GM10847 (cell line): ENCODE results near the gene PPARA.

ENCODE experiments used
- POLR2A ChIP-seq: IDR thresholded peaks from 2 replicates; pipeline ENCODE4 v1.6.1; 2011; ENCODE audit not compliant: insufficient read length; ENCODE audit errors: extremely low read depth

PPARA gene

DNA sequence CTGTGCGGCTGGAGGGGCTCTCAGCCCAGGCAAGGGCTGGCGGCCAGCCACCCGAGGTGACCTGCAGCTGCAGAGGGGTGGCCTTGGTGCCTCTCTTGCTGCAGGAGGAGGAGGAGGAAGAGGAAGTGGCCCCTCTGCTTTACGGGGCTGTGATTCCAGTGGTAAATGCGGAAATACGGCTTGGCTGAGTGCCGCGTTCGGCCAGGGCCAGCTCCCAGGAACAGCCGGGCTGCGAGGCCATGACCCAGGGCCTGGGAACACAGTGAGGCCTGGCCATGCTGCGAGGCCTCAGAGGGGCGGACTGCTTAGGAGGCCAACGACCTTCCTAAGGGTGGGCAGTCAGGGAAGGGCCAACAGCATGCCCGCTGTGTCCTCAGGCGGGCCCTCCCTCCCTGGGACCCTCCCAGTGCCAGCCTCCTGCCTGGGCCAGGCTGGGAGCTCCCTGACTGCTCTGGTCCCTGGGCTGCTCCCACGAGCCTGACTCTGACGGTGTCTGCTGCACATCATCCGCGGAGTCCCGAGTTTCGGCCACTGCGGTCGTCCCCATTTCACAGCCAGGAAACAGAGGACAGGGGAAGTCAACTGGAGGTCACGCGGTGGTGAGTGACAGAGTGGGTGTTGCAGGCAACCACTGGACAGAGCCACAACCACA, 20.8 kb upstream of the PPARA start:
- no peak for TF ChIP-seq POLR2A

DNA sequence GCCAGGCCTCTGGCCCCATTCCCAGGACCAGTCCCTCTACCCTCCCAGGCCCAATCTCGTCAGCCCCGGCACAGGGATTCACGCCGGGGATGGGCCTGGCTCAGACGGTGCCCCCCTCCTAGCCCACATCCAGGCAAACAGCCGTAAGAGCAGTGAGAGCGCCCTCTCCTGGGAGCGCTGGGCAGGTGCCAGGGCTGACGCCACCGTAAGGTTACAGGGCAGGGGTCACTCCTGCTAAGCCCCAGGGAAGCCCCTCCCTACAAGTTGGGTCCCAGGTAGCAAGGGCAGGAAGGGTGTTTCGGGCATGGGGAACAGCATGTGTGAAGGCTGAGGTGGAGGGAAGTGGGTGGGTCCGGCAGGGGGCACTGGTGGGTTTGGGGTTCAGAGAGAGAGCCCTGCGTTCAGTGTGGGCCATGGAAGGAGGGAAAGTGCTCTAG, 19.2 kb upstream of the PPARA start:
- no peak for TF ChIP-seq POLR2A

DNA sequence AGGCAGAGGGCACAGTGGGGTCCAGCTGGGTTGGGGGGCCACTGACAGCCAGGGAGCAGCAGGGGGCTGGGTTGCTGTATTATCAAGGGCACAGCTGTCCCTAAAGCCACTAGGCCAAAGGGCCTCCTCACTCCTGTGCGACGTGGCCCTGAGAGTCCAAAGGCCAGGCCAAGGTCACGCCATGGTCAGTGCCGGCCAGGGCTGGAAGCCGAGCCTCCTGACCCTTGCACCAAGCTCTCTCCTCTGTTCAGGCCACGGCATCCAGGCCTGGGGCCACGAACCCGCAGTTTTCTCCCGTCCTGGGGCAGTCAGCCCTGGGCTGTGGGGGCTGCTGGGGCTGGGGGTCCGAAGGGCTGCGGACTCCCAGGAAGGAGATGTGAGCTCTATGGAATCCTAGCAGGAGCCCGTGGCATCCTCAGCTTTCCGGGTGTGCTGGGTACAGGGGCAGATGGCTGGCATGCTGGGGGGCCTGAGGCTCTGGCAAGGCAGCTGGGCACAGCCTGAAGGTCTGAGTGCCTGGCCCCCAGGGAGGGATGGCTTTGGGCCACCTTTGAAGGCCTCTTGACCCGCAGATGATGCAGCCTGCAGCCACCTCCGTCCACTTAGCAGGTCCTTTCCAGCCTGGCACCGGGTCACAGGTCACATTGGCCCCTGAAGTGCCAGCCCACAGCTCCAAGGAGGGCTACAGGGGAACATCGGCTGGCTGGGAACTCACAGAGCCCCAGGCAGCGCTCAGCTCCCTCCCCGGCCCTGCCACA, 17.3 kb upstream of the PPARA start:
- TF ChIP-seq POLR2A: no peak

DNA sequence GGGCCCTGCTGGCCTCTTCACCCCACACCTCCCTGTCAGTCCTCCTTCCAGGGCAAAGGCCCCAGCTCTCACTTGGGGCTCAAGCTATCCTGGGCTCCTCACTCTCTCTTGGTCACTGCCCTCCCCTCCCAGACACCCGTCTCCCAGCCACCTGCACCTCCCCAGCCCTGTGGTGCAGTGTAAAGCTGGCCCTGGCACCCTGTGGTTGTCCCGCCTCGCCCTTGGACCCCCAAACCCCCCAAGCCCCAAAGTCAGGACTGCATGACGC, 16.8 kb upstream of the PPARA start:
- TF ChIP-seq POLR2A: no peak

DNA sequence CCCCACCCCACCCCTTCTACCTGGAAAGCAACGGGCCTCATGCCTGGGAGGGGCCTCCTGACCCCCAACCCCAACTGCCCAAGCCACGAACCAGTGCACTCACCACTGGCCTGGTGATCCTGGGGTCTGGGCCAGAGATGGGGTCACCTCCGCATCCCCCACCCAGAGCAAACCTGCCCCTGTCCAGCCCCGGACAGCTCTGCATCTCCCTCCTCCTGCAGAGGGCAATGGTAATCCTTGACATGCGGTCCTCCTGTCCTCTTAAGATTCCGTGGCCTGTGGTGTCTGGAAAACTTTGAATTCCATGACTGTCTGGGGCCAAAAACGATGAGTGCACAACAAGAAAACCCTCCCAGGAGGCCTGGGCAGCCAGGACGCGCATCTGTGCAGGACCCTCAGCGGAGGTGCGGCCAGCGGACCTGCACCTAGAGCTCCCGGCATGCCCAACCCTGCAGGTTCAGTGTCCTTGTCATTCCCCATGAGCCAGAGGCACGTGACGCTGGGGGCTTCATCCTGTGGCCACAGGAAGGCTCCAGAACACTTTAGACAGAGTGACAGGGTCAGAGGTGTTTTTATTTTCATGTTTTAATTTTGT, 16.1 kb upstream of the PPARA start:
- TF ChIP-seq POLR2A: no peak

DNA sequence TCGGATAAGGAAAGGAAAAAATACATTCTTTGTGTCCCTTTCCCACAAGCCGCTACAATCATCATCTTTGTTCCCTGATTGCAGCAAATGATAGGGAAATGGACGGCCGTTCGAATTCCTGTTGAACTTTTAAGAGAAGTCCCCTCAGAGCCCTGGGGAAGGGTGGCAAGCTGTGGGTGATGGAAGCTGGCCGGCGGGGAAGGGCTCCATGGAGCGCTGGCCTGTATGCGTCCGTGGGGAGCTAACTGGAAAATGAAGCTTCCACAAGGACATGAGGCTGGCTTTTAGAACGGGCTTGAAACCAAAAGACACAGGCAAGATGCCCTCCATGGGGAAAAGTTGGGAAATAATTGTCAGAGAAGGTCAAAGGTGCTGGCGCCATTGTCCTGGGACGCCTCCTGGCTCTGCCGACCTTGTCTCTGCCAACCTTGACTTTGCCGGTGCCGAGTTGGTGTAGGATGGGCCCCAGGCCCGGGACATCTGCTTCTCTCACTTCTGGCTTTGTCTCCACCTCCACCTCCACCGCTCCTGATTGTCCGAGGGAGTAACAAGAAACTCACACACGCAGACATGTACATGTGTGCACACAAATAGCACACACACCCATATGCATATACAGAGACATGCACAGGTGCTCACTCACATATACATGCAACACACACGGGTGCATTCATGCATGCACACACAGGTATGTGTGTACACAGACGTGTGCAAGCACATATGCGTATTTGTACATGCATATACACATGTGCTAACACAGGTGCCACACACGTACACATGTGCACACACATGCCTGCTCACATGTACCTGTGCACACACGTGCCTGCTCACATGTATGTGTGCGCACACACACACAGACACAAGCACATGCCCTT, 14.5 kb upstream of the PPARA start:
- no peak for TF ChIP-seq POLR2A

DNA sequence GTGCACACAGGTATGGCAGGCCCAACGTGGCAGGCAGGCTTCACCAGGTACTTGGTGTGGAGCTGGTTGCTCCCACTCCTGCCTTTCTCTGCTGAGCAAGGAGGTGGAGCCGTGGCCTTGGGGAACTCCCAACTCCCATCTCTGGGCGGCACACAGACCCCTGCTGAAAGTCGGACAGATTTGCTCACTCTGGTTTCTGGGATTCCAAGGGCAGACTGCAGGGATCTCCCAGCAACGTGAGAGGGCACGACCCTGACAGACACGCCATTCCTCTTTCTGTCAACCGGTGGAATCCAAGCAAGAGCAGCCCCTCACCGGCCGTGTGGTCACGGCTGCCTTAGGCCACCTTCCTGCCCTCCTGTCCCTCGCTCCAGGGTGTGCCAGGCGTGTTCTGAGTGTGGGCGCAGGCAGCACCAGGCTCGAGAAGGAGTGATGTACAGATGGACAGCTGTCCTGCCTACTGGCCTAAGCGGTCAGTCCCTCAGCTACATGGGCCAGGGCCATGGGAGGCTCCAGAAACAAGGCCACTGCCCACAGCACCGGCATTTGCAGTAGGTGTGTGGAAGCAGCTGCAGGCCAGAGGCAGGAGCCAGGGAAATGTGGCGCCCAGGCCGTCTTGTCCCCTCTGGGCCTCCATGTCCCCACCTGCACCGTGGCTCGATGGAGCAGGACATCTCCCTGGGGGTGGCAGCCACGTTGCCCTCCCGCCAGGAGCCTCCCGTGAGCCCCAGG, 13.7 kb upstream of the PPARA start:
- no peak for TF ChIP-seq POLR2A

DNA sequence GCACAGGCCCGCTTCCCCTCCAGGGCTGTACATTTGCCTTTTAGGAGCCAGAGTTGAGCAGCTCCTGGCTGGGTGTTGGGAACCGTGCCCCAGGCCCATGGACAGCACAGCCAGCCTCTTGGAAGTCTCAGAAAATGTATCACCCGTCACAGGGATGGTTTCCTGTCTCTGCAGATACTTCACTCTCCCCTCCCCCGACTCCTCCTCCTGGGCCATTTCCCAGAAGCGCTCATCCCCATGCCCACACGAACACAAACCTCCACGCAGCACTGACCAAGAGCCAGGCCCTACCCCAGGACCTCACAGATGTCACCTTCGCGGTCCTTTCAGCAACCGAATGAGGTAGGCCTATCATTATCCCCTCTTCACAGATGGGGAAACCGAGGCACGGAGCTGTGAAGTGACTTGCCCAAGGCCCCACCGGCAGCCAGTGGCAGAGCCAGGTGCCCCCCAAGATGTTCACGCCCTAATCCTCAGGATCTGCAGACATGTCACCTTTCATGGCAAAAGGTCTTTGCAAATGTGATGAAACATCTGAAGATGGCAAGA, 13.0 kb upstream of the PPARA start:
- no peak for TF ChIP-seq POLR2A

DNA sequence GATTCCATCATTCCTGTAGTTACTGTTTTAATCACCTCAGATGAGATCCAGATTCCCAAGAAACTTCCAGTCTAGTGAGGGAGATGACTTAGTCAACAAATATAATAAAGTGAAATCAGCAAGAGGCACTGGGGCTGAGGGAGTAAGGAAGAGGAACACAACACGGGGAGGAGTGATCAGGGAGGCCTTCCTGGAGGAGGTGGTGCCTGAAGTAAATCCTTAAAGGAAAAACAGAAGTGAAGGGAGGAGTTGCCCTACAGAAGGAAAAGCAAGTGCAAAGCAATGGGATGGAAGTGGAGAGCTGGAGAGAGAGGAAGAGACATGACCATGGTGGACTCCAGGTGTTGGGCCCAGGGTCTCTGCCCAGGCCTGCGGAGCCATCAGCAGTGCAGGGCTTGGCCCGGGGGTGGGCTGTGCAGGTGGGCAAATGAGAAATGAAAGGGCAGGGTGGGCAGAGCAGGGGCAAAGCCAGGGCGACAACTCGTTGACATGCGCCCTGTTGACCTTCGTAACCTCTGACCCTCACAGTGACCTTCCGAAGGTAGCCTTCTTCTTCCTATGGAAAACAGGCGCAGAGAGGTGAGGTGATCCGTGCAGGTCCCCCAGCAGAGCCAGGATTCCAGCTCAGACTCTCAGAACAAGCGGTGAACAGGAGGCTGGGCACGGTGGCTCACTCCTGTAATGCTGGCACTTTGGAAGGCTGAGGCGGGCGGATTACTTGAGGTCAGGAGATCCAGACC, 12.1 kb upstream of the PPARA start:
- no peak for TF ChIP-seq POLR2A

DNA sequence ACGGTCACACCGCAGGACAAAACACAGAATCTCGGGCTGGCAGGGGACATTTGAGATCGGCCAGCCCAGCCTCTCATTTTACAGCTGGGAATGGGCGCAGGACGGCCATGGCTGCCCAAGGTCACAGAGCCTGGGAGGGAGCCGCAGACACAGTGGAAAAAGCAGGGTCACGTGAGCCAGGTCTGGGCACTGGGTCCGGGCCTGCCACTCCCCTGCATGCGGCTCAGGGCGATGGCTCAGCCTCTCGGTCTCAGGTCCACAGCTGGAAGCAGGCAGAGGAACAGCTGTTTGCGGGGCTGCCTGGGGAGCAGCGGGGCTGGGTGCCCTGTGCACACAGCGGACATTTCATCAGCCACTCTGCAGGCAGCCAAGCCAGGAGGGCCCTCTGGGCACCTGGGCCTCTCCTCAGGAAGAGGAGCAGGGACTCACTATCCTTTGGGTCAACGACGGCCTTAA, 10.4 kb upstream of the PPARA start:
- TF ChIP-seq POLR2A: no peak

DNA sequence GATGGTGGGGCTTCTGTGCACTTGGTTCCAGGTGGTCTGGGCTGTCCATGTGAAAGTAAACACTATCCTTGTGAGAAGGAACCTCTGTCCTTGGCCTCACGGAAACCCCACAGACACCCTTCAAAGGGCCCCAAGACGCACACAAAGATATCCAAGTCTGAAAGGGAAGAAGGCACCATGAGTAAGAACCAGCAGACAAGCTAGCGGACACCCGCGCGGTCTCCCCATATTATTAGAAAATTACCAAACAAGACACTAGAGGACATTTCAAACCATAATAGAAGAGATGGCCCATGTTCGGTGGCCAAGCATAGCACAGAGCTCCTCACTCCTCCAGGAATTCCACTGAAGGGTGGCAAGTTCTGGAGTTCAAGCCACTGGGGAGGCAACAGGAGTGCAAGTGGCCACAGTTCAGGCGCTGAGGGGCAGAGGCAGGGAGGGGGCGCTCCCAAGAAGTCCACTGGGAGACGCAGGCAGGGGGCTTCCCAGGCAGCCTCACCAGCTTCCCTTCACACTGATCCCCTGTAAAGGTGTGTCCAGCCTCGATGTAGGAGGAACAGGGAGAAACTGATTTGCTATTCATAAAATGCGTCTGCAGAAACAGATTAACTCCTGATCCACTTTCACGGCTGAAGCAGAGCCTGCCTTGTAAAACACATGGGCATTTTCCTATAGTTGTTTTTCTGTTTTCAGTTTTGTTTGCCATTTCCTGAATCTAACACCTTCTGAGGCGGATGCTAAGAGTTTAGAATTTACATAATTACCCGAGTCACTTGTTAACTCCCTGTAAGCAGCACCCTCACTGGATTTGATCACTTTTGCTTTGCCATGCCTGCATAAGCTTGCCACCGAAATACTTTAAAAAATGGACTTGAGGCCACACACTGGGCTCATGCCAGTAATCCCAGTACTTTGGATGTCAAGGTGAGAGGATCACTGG, 9.1 kb upstream of the PPARA start:
- TF ChIP-seq POLR2A: no peak

DNA sequence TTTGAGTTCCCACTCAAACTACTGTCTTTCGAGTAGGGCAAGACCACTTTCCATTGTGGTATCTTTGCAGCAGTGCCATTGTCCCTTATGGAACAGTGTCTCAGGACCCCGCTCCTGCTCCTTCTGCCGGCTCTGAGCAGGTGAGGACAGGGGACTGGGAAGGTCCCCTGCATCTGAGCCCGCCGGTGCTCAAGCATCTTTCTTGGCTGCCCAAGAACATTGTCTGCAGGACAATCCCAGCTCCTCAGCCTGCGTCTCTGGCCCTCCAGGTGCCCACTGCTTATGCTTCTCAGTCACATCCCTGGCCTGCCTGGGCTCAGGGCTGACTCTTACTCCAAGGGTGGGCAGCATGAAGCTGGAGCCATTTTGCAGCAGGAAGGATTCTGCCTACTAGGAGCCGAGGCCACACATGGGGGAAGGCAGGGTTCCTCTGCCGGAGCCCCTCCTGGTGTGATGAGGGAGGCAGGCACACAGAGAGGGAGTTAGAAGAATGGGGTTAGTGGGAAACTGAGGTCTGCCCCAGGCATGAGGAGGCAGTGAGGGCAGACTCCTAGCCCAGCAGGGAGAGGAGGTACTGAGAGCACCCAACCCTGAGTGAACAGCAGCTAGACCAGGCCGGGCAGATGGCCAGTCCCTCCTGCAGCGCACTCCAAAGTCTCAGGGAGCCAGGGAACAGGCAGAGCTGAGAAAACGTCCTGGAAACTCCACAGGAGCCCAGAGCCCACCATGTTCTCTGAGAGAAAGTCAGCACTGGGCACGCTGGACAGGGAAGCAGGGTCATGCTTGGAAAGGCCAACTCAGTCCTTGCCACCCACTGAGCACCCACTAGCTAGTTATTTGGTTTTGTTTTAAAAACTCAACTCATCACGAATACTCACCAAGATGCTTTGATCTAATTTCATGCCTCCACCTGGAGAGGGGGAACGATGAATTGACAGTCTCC, 7.5 kb upstream of the PPARA start:
- no peak for TF ChIP-seq POLR2A
